ENCODE data around the gene FGD5. TPM values are rescaled to one million over a fixed set of nuclear protein-coding genes. Genes with fewer than 3 reads are reported as not detected.

The FGD5 gene
- total and polyA plus RNA-seq, 2 donors (not counting 1 experiment from before 2014, with no cell fraction given) = not detected

DNA sequence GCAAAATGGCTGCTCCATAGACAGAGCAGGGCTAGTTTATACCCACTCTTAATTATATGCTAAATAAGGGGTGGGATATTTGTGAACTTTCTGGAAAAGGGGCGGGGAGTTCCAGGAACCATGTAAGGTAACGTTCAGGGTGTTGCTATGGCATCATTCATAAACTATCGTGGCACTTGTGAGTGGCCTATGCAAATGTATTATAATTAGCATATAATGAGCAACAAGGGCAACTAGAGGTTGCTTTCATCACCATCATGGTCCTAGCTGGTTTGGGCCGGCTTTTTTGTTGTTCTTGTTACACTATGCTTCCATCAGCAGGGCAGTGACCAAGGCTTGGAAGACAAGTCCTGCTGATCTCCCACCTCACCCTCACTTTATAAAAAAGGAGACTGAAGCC, 43.2 kb upstream of the FGD5 start:
- POLR2A ChIA-PET = no interaction called here
- Histone ChIP-seq H3K79me2 (ENCODE audit: control insufficient read depth, insufficient read depth, low read length) (no peaks in the 10 kb centered on the region), H3K4me2 (replicated peaks; ENCODE audit: low read depth, low read length, poor library complexity, severe bottlenecking) (no peak overlapping the region), H3K4me3 (ENCODE audit: control extremely low read depth in 1 of 5, extremely low read depth in 1 of 5, insufficient read depth in 1 of 5, low read depth in 2 of 5, low read length in 4 of 5) (no peak overlapping the region), H3K27ac (ENCODE audit: low read length in 2 of 2) (no peak overlapping the region), H4K20me1 (ENCODE audit: control insufficient read depth, insufficient read depth, low read length, poor library complexity, severe bottlenecking) (no peaks in the 10 kb centered on the region), H3K27me3 (replicated peaks in 1 of 4; ENCODE audit: control extremely low read depth in 1 of 4, control insufficient read depth in 3 of 4, insufficient read depth in 4 of 4, low read length in 3 of 4) (no peaks in the 10 kb centered on the region), H3K9me3 (ENCODE audit: control extremely low read depth in 1 of 3, control insufficient read depth in 2 of 3, insufficient read depth in 1 of 3, low read length in 2 of 3) (peaks cover 0 to 7% (median 3%) of the 10 kb centered on the region in 3 donors), H3K4me1 (ENCODE audit: control insufficient read depth in 2 of 2, insufficient read depth in 2 of 2, low read length in 2 of 2) (no peaks in the 10 kb centered on the region), H3K9ac (ENCODE audit: low read length) (no peak overlapping the region), H2AFZ (ENCODE audit: insufficient read depth, low read depth, low read length, poor library complexity, severe bottlenecking) (no peak overlapping the region), H3K36me3 (replicated peaks in 1 of 2; ENCODE audit: control extremely low read depth in 1 of 2, control insufficient read depth in 1 of 2, extremely low read depth in 1 of 2, insufficient read depth in 2 of 2, low read length in 1 of 2) (no peaks in the 10 kb centered on the region)
- no peak for ATAC-seq (ENCODE audit: low read depth)
- no peak overlapping the region for H3K27ac Mint-ChIP-seq
- peaks cover 6% of the 10 kb centered on the region for H3K9me3 Mint-ChIP-seq (ENCODE audit: insufficient read depth)
- H3K27me3 Mint-ChIP-seq = no peaks in the 10 kb centered on the region
- TF ChIP-seq EZH2 (IDR thresholded peaks at IDR 0.05; ENCODE audit: borderline replicate concordance, insufficient read depth, low read depth, low read length, poor library complexity, severe bottlenecking) = no peak
- DNase-seq = no peak
- H3K4me1 Mint-ChIP-seq = no peaks in the 10 kb centered on the region
- intact Hi-C loops (cut with micrococcal nuclease) = no loop called here
- H3K4me3 Mint-ChIP-seq = no peak overlapping the region
- WGBS (ENCODE audit: insufficient coverage) = 83% methylated on average over 1 of the region's 4 CpGs
- CTCF ChIA-PET = no interaction called here

DNA sequence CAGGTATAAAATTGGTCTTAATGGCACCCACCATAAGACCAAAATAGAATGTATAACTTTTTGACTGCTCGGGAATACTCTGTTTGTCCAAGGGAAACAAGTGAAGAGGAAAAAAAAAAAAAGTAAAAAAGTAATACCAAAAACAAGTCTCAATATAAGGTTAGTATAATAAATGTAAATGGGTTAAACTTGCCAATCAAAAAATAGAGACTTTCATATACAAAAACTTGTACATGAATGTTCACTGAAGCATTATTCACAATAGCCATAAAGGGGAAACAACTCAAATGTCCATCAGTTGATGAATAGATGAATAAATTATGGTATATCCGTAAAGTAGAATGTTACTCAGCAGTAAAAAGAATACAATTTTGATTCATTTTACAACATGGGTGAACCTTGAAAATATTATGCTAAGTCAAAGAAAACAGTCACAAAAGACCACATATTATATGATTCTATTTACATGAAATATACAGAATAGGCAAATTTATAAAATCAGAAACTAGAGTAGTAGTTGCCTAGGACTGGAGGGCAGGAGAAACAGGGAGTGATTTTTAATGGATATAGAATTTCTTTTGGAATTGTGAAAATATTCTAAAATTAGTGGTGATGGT, 39.6 kb upstream of the FGD5 start:
- CTCF ChIA-PET = no interaction called here
- no peak overlapping the region for H3K9ac ChIP-seq (ENCODE audit: low read length)
- intact Hi-C loops (cut with micrococcal nuclease) = no loop called here

More for the DNA sequence above, 39.6 kb upstream of the FGD5 start:
- no peaks in the 10 kb centered on the region for H3K79me2 ChIP-seq (ENCODE audit: control insufficient read depth, insufficient read depth, low read length)
- Mint-ChIP-seq H3K27ac (no peak overlapping the region), H3K4me1 (no peaks in the 10 kb centered on the region), H3K4me3 (no peak overlapping the region), H3K27me3 (peaks cover 9% of the 10 kb centered on the region), H3K9me3 (ENCODE audit: insufficient read depth) (peaks cover 6% of the 10 kb centered on the region)
- no peaks in the 10 kb centered on the region for H3K36me3 ChIP-seq (replicated peaks in 1 of 2; ENCODE audit: control extremely low read depth in 1 of 2, control insufficient read depth in 1 of 2, extremely low read depth in 1 of 2, insufficient read depth in 2 of 2, low read length in 1 of 2)
- TF ChIP-seq EZH2 (IDR thresholded peaks at IDR 0.05; ENCODE audit: borderline replicate concordance, insufficient read depth, low read depth, low read length, poor library complexity, severe bottlenecking) (no peak), CTCF (IDR thresholded peaks at IDR 0.05) (no peak)
- no peak overlapping the region for H2AFZ ChIP-seq (ENCODE audit: insufficient read depth, low read depth, low read length, poor library complexity, severe bottlenecking)
- no peak overlapping the region for H3K4me3 ChIP-seq (ENCODE audit: control extremely low read depth in 1 of 5, extremely low read depth in 1 of 5, insufficient read depth in 1 of 5, low read depth in 2 of 5, low read length in 4 of 5)
- no CpG with 5 or more reads among the region's 2 CpGs for WGBS (ENCODE audit: insufficient coverage)
- no peak overlapping the region for H3K27ac ChIP-seq (ENCODE audit: low read length in 2 of 2)
- H3K4me2 ChIP-seq (replicated peaks; ENCODE audit: low read depth, low read length, poor library complexity, severe bottlenecking) = no peak overlapping the region
- H4K20me1 ChIP-seq (ENCODE audit: control insufficient read depth, insufficient read depth, low read length, poor library complexity, severe bottlenecking) = no peaks in the 10 kb centered on the region
- H3K9me3 ChIP-seq (ENCODE audit: control extremely low read depth in 1 of 3, control insufficient read depth in 2 of 3, insufficient read depth in 1 of 3, low read length in 2 of 3) = peaks cover 0 to 7% (median 3%) of the 10 kb centered on the region in 3 donors
- H3K4me1 ChIP-seq (ENCODE audit: control insufficient read depth in 2 of 2, insufficient read depth in 2 of 2, low read length in 2 of 2) = no peaks in the 10 kb centered on the region
- no peaks in the 10 kb centered on the region for H3K27me3 ChIP-seq (replicated peaks in 1 of 4; ENCODE audit: control extremely low read depth in 1 of 4, control insufficient read depth in 3 of 4, insufficient read depth in 4 of 4, low read length in 3 of 4)
- DNase-seq (no peak), ATAC-seq (ENCODE audit: low read depth) (no peak)
- POLR2A ChIA-PET = no interaction called here
